Activated CD8-positive, alpha-beta T cell treated with anti-CD3 and anti-CD28 coated beads for 36 hours (primary cell): ENCODE results near the gene STK33. TPM values are rescaled to one million over a fixed set of nuclear protein-coding genes. Genes with fewer than 3 reads are reported as not detected.

Experiments used
- ATAC-seq: fragments of 200-7000 bp; cut with Tn5 transposase; one replicate; pipeline ENCODE4 v1.10.0; 2021; ENCODE audit warnings: mild to moderate bottlenecking, moderate library complexity
- CTCF ChIA-PET: fragments of 350-600 bp; sonication (Branson Sonifier 250); formaldehyde crosslinking; loops from one replicate; lab custom pipeline; 2021; ENCODE audit warnings: antibody characterized with exemption; lab: Charles Lee
- POLR2A ChIA-PET: fragments of 350-600 bp; sonication (Branson Sonifier 250); formaldehyde crosslinking; loops from one replicate; lab custom pipeline; 2021; ENCODE audit warnings: antibody characterized with exemption; lab: Charles Lee
- DNase-seq: peaks from one replicate; pipeline ENCODE4 v3.0.0-alpha.2; 2020
- H3K27ac Mint-ChIP-seq: one replicate; pipeline ENCODE4 v1.8.0; 2021; ENCODE audit warnings: mild to moderate bottlenecking, mixed read lengths
- H3K27me3 Mint-ChIP-seq: one replicate; pipeline ENCODE4 v1.8.0; 2021; ENCODE audit warnings: mixed read lengths
- H3K36me3 Mint-ChIP-seq: one replicate; pipeline ENCODE4 v1.8.0; 2021; ENCODE audit warnings: low read depth, mixed read lengths
- H3K4me1 Mint-ChIP-seq: one replicate; pipeline ENCODE4 v1.8.0; 2021; ENCODE audit warnings: low read depth, mixed read lengths
- H3K4me3 Mint-ChIP-seq: one replicate; pipeline ENCODE4 v1.8.0; 2021; ENCODE audit warnings: mild to moderate bottlenecking, moderate library complexity, mixed read lengths
- H3K9me3 Mint-ChIP-seq: one replicate; pipeline ENCODE4 v1.8.0; 2021; ENCODE audit warnings: mixed read lengths
- CTCF ChIP-seq: fragments of 200-600 bp; IDR thresholded peaks from one replicate; pipeline ENCODE4 v1.8.0; 2022; ENCODE audit warnings: antibody characterized with exemption, mild to moderate bottlenecking
- intact Hi-C: fragments of 100-400 bp; cut with micrococcal nuclease; formaldehyde crosslinking; loops from one replicate; pipeline ENCODE4 v1.10.0; 2022
- total RNA-seq, 2 experiments: library from RNA; stranded (reverse); gene quantifications; one replicate each; pipeline ENCODE4 v1.2.3, GENCODE V29; 2021

The STK33 gene
- total RNA-seq, 2 experiments from 2014 or later, result 1.3 to 3.6 TPM

- Mint-ChIP-seq H3K4me3 (no peak overlapping the region), H3K9me3 (peaks cover 5% of the 10 kb centered on the region), H3K27me3 (no peaks in the 10 kb centered on the region), H3K4me1 (no peaks in the 10 kb centered on the region), H3K27ac (no peak overlapping the region), H3K36me3 (no peaks in the 10 kb centered on the region)
- DNase-seq (no peak), ATAC-seq (no peak)
- CTCF ChIA-PET, result interaction anchor here (1.0 kb wide), 1 partner anchor 227 kb away, joined by 3 read pairs; no protein-coding TSS in a partner anchor
- no peak for TF ChIP-seq CTCF
- POLR2A ChIA-PET, result no interaction called here
- intact Hi-C loops, result no loop called here
Observed at GRCh38 chr11:8544807-8545206, 49.2 kb downstream of the STK33 start.

GRCh38 chr11:8543278-8543677, 50.8 kb downstream of the STK33 start:
- ChIA-PET POLR2A (no interaction called here), CTCF (no interaction called here)

GRCh38 chr11:8541448-8541847, 52.6 kb downstream of the STK33 start:
- POLR2A ChIA-PET, result no interaction called here
- no peak overlapping the region for H3K27ac Mint-ChIP-seq
- no peaks in the 10 kb centered on the region for H3K4me1 Mint-ChIP-seq

More at GRCh38 chr11:8543278-8543677, 50.8 kb downstream of the STK33 start:
- intact Hi-C loops, result no loop called here
- ATAC-seq, result no peak
- no peaks in the 10 kb centered on the region for H3K27me3 Mint-ChIP-seq
- H3K4me3 Mint-ChIP-seq, result no peak overlapping the region
- peaks cover 3% of the 10 kb centered on the region for H3K9me3 Mint-ChIP-seq
- no peak for DNase-seq
- H3K36me3 Mint-ChIP-seq, result no peaks in the 10 kb centered on the region
- TF ChIP-seq CTCF, result no peak
- no peaks in the 10 kb centered on the region for H3K4me1 Mint-ChIP-seq
- no peak overlapping the region for H3K27ac Mint-ChIP-seq

GRCh38 chr11:8533332-8533731, 60.7 kb downstream of the STK33 start:
- no peak for TF ChIP-seq CTCF
- no peaks in the 10 kb centered on the region for H3K36me3 Mint-ChIP-seq
- no peaks in the 10 kb centered on the region for H3K9me3 Mint-ChIP-seq
- ChIA-PET POLR2A (no interaction called here), CTCF (no interaction called here)
- no peak overlapping the region for H3K27ac Mint-ChIP-seq
- DNase-seq (no peak), ATAC-seq (no peak)
- H3K4me3 Mint-ChIP-seq, result no peak overlapping the region
- intact Hi-C loops, result no loop called here
- H3K27me3 Mint-ChIP-seq, result no peaks in the 10 kb centered on the region
- no peaks in the 10 kb centered on the region for H3K4me1 Mint-ChIP-seq

More at GRCh38 chr11:8541448-8541847, 52.6 kb downstream of the STK33 start:
- Mint-ChIP-seq H3K4me3 (no peak overlapping the region), H3K36me3 (no peaks in the 10 kb centered on the region), H3K27me3 (no peaks in the 10 kb centered on the region), H3K9me3 (no peaks in the 10 kb centered on the region)
- intact Hi-C loops, result no loop called here
- no peak for TF ChIP-seq CTCF
- DNase-seq (no peak), ATAC-seq (no peak)
- CTCF ChIA-PET, result no interaction called here

- TF ChIP-seq CTCF, result no peak
- no peak for DNase-seq
- POLR2A ChIA-PET, result no interaction called here
- intact Hi-C loops, result no loop called here
- ATAC-seq, result no peak
- Mint-ChIP-seq H3K4me1 (no peaks in the 10 kb centered on the region), H3K4me3 (no peak overlapping the region), H3K27me3 (no peaks in the 10 kb centered on the region), H3K9me3 (no peaks in the 10 kb centered on the region), H3K36me3 (no peaks in the 10 kb centered on the region), H3K27ac (no peak overlapping the region)
- CTCF ChIA-PET, result no interaction called here
Observed at GRCh38 chr11:8532475-8532874, 61.6 kb downstream of the STK33 start.
